PC-3 (cell line): ENCODE measurements around the gene SH3BP5. TPM values are rescaled to one million over a fixed set of nuclear protein-coding genes. Genes with fewer than 3 reads are reported as not detected.
A peak's percentile ranks its signal among the peaks of the same experiment; 100 is the strongest.

Source experiments
- ATAC-seq: fragments of 200-7000 bp; cut with Tn5 transposase; 2 replicates; pipeline ENCODE4 v1.9.1; 2020; ENCODE audit warnings: mild to moderate bottlenecking, moderate library complexity
- BruUV-seq: library from RNA; stranded (reverse); fragments of 400-500 nt; replicated peaks from 2 replicates; lab custom pipeline; 2021; lab: Mats Ljungman, UMichigan
- CTCF ChIA-PET: fragments of 300-600 bp; sonication (Branson Sonifier 250); formaldehyde crosslinking; loops from one replicate; lab custom pipeline; 2022; ENCODE audit warnings: antibody characterized with exemption; lab: Charles Lee
- POLR2A ChIA-PET: fragments of 300-600 bp; sonication (Branson Sonifier 250); formaldehyde crosslinking; loops from one replicate; lab custom pipeline; 2022; ENCODE audit warnings: antibody characterized with exemption; ENCODE audit not compliant: unreplicated experiment; lab: Charles Lee
- DNase-seq: peaks from one replicate; pipeline ENCODE4 v3.0.0-alpha.2; 2015
- H2AFZ ChIP-seq: fragments of 300-600 bp; sonication (generic); 2 replicates; pipeline ENCODE4 v1.6.0; 2016; ENCODE audit warnings: antibody characterized with exemption, low read length
- H3F3A ChIP-seq: fragments of 300-600 bp; sonication (generic); one replicate; pipeline ENCODE4 v1.6.0; 2017; ENCODE audit warnings: antibody characterized with exemption, low read length, control low read depth, mild to moderate bottlenecking; ENCODE audit not compliant: unreplicated experiment
- H3K27ac ChIP-seq: fragments of 300-600 bp; sonication (generic); 2 replicates; pipeline ENCODE4 v1.5.1; 2016; ENCODE audit warnings: mild to moderate bottlenecking, low read length
- H3K27me3 ChIP-seq: fragments of 300-600 bp; sonication (generic); 2 replicates; pipeline ENCODE4 v1.6.1; 2016; ENCODE audit warnings: low read length, mixed read lengths
- H3K36me3 ChIP-seq: fragments of 300-600 bp; sonication (generic); 2 replicates; pipeline ENCODE4 v1.6.1; 2016; ENCODE audit warnings: low read depth, mixed run types, low read length, mixed read lengths
- H3K4me1 ChIP-seq: fragments of 300-600 bp; sonication (generic); 2 replicates; pipeline ENCODE4 v1.5.1; 2016; ENCODE audit warnings: low read length; ENCODE audit not compliant: insufficient read depth
- H3K4me2 ChIP-seq: fragments of 300-600 bp; sonication (generic); 2 replicates; pipeline ENCODE4 v1.6.0; 2016; ENCODE audit warnings: low read length
- H3K4me3 ChIP-seq: fragments of 300-600 bp; sonication (generic); 2 replicates; pipeline ENCODE4 v1.5.1; 2016; ENCODE audit warnings: mild to moderate bottlenecking, low read length, mixed read lengths
- H3K79me2 ChIP-seq: fragments of 300-600 bp; sonication (generic); 2 replicates; pipeline ENCODE4 v1.6.1; 2017; ENCODE audit warnings: low read length, mixed read lengths
- H3K9ac ChIP-seq: fragments of 300-600 bp; sonication (generic); 2 replicates; pipeline ENCODE4 v1.6.0; 2016; ENCODE audit warnings: mild to moderate bottlenecking, low read length
- H3K9me2 ChIP-seq: fragments of 300-600 bp; sonication (generic); replicated peaks from 2 replicates; pipeline ENCODE4 v1.6.1; 2016; ENCODE audit warnings: mixed run types, low read length, mixed read lengths
- H3K9me3 ChIP-seq: fragments of 300-600 bp; sonication (generic); 2 replicates; pipeline ENCODE4 v1.6.1; 2016; ENCODE audit warnings: low read length, mixed read lengths
- H4K20me1 ChIP-seq: fragments of 300-600 bp; sonication (generic); 2 replicates; pipeline ENCODE4 v1.6.1; 2016; ENCODE audit warnings: low read length, mixed read lengths
- CTCF ChIP-seq: fragments of 300-600 bp; sonication (generic); conservative IDR thresholded peaks from 2 replicates; pipeline ENCODE4 v1.5.1; 2017; ENCODE audit warnings: antibody characterized with exemption, low read depth, mild to moderate bottlenecking, low read length
- EZH2 ChIP-seq: fragments of 300-600 bp; sonication (generic); IDR thresholded peaks from one replicate; pipeline ENCODE4 v1.6.1; 2017; ENCODE audit warnings: antibody characterized with exemption, mild to moderate bottlenecking, low read length; ENCODE audit not compliant: unreplicated experiment
- EZH2phosphoT487 ChIP-seq: fragments of 300-600 bp; sonication (generic); IDR thresholded peaks from 2 replicates; pipeline ENCODE4 v1.6.1; 2018; ENCODE audit warnings: mild to moderate bottlenecking, antibody characterized with exemption, low read length, borderline replicate concordance
- intact Hi-C: fragments of 100-400 bp; cut with micrococcal nuclease; formaldehyde crosslinking; loops from 2 replicates; pipeline ENCODE4 v1.9.0; 2023
- total RNA-seq: library from RNA; depleted of rRNA; stranded (reverse); fragments of >200 nt; gene quantifications from 2 replicates; pipeline ENCODE4 v1.2.3, GENCODE V29; 2014

The SH3BP5 gene
- total RNA-seq, 1 experiment from 2014 or later: 21.2 TPM

DNA sequence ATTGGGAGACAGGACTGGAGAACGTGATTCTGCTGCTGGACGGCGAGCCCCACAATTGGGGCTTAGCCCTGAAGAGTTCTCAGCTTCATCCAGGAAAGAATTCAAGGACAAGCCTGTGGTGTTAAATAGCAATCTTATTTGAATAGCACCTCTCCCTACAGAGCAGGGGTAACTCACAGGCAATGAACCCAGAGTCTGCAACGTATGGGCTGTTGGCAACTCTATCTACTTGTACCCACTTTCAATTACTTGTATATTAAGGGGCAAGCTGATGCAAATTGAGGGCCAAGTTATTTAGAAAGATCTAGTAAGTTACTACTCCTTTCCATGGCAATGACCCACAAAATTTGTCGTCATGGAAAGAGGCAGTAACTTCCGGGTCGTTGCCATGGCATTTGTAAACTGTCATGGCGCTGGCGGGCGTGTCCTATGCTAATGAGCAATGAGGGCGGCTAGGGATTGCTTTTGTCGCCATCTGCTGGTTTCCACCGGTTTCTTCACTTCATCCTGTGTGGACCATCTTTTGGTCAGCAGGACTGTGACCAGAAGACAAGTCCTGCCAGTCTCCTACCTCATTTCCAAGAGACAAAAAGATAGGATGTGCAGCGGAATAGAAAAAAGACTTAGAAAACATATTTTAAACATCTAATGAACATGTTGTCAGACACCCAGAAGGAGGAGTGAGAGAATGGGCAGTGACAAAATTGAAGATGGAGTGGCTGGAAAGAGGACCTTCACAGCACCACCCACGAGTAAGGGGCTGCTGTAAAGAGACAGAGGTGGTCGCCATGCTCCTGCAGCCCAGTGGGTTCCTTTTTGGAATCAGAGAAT lies 45.8 kb upstream of the SH3BP5 start:
- intact Hi-C loops: loop anchor here (1.0 kb wide), 4 partner anchors 27 to 176 kb away; partner anchors contain the start of gene SH3BP5
- peak; percentile 98 for ATAC-seq
- no peak overlapping the region for H3K9ac ChIP-seq
- peak overlapping the region; percentile 18; the same call in 1 of the 2 replicates for H3K4me2 ChIP-seq
- no peaks in the 10 kb centered on the region for H3K36me3 ChIP-seq
- TF ChIP-seq CTCF: peak; percentile 92
- no peak for TF ChIP-seq EZH2phosphoT487
- TF ChIP-seq EZH2: no peak
- no peaks in the 10 kb centered on the region for H3K27me3 ChIP-seq
- H3K27ac ChIP-seq: 0 out of 2 replicates have a peak overlapping the region, but pooled peaks have one; percentile 6
- BruUV-seq: no TSS peak
- H3F3A ChIP-seq: no peaks in the 10 kb centered on the region
- no peak overlapping the region for H3K4me3 ChIP-seq
- H3K4me1 ChIP-seq: no peaks in the 10 kb centered on the region
- CTCF ChIA-PET: interaction anchor here (1.4 kb wide), 1 partner anchor 110 kb away, joined by 3 read pairs; no protein-coding TSS in a partner anchor
- H3K9me3 ChIP-seq: no peaks in the 10 kb centered on the region
- POLR2A ChIA-PET: no interaction called here
- DNase-seq: peak; percentile 97
- no peaks in the 10 kb centered on the region for H3K9me2 ChIP-seq
- H3K79me2 ChIP-seq: no peaks in the 10 kb centered on the region
- peak overlapping the region; percentile 60 for H2AFZ ChIP-seq
- H4K20me1 ChIP-seq: no peaks in the 10 kb centered on the region

DNA sequence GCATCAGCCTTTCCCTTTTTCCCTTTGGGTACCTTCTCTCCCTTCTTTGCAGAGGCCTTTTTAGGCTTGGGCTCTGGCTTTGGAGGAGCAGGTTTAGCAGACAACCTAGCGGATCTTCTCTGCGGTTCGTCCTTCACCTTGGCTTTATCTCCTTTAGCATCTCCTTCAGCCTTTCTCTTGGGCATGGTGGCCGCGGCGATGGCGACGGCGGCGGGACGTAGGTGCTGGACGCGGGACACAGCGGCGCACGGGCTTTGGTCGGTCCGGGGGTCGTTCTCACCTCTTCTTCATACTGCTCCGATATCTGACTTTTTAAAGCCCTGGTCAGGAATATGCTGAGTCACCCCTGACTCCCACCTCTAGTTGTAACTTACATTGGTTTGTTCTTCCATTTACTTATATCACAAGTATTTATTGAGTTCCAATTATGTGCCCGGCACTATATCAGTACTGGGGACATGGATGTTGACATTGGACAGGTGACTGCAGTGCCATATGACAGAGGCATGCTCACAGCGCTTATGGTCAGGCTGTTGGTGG lies 43.1 kb upstream of the SH3BP5 start:
- Histone ChIP-seq H3K4me3 (no peak overlapping the region), H3K27me3 (no peaks in the 10 kb centered on the region), H3K79me2 (no peaks in the 10 kb centered on the region), H3K9me3 (no peaks in the 10 kb centered on the region), H3K27ac (no peak overlapping the region), H4K20me1 (no peaks in the 10 kb centered on the region), H3F3A (no peaks in the 10 kb centered on the region), H3K4me1 (no peaks in the 10 kb centered on the region), H3K36me3 (no peaks in the 10 kb centered on the region), H3K9me2 (no peaks in the 10 kb centered on the region), H3K4me2 (no peak overlapping the region), H3K9ac (no peak overlapping the region), H2AFZ (no peak overlapping the region)
- ATAC-seq (no peak), DNase-seq (no peak)
- no peak for TF ChIP-seq EZH2phosphoT487
- no peak for TF ChIP-seq EZH2
- no peak for TF ChIP-seq CTCF
- ChIA-PET POLR2A (no interaction called here), CTCF (no interaction called here)
- no TSS peak for BruUV-seq
- intact Hi-C loops: no loop called here
